Measurements from ENCODE around the gene ZC3H10.
"Not testable (repeated sequence)": the region's sequence is repeated elsewhere in the genome, so short reads cannot be mapped to it uniquely, and the experiment has no call there.

Gene ZC3H10

DNA sequence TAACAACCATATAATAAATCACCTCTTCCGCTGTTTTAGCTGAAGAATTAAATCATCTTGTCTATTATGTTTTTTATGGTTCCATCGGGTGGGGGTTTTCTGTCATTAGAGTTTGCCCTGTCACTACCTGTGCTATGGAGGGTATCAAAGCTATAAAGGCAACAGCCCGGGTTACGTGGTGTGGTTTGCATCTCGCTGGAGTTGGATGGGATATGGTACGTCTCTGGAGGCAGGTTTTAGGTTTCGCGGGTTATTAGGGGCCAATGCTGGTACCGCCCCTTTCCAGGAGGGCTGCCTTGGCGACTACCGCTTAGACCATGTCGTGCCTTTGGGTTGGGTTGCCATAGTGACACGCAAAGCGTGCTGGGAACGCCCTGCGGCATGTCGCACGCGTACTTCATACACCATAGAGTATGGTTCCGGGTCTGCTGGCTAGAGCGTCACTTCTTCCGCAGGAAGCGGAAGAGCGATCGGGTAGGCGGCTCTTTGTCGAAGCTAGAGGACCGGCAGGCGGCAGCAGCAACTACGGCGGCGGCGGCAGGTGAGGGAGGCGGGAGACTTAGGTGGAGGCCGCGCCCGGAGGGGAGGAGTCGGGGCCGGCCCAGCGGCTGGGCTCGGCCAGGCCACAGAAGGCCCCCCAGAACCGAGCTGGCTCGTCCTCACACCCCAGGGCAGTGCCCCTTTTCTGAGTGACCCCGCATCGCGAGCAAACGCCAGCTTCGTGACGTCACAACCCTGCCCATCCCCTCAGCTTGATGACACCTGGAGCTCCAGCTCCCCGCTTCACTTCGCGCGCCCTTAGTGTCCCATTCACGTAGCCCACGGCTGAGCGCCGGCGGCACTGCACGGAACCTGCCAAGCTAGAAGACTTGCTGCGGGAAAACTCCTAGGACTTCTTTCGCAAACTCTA, at the start of gene ZC3H10:
TSS of gene ZC3H10 (plus strand) at position 489 of the 910 bp plus-strand sequence. CDS start 2,297 bp downstream, outside the sequence.
- DNase-seq, result peak; percentile 99

- DNase-seq, result no peak
Observed at GRCh38 chr12:56071648-56072047, 46.4 kb upstream of the ZC3H10 start.

- DNase-seq, result no peak
Observed at GRCh38 chr12:56074396-56074795, 43.7 kb upstream of the ZC3H10 start.

DNA sequence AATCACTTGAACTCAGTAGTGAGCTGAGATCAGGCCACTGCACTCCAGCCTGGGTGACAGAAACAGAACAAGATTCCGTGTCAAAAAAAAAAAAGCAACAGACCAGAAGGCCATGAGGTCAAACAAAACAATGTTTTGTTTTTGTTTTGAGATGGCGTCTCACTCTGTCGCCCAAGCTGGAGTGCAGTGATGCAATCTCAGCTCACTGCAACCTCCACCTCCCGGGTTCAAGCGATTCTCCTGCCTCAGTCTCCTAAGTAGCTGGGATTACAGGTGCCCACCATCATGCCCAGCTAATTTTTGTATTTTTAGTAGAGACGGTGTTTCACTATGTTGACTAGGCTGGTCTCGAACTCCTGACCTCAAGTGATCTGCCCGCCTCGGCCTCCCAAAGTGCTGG, 40.1 kb upstream of the ZC3H10 start:
- DNase-seq, result not testable (repeated sequence)

DNA sequence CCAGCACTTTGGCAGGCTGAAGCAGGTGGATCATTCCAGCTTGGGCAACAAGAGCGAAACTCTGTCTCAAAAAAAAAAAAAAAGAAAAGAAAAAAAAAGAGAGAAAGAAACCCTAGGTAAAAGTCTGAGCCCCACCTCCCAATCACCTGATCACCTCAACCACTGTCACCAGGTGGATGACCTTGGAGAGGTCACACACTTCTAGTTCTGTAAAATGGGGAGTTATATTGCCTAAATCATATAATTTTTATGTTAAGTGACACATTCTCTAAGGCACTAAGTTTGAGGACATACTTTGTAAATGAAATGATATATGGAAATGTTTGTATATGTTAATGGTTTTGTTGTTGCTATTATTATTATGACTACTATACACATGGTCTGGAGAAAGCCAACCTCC, 39.6 kb upstream of the ZC3H10 start:
- no peak for DNase-seq

GRCh38 chr12:56078931-56079722, 38.9 kb upstream of the ZC3H10 start:
- peak; percentile 64 for DNase-seq

GRCh38 chr12:56079723-56080555, 38.1 kb upstream of the ZC3H10 start, which contains the start of gene ERBB3:
Gene ERBB3 (plus strand): TSS chr12:56080165. CDS start chr12:56080301, 136 bp downstream.
- DNase-seq, result peak; percentile 58

DNA sequence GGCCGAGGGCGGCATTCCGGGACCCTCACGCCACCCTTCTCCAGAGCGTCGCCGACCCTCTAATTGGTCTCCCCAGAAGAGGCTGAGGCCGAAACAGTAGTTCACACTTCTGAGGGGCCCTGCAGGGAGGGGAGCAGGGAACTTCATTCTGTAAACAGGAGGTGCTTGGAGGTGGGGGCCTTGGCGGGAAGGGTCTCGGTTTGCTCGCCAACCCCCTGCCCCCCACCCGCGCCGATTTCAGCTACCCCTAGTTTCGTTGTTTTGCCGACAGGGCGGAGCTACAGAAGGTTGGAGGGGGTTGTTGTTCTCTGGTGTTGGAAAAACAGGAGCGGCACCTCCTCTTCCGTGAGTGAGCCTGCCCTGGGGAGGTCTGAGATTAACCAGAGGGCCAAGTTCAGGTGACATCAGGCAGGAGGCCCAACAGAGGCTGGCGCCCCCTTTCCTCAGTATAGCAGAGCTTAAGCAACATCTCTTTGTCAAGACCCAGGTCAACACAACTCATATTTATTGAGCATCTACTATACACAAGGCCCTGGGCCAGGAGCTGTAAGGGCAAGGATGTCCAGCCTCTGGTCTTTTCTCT, 37.4 kb upstream of the ZC3H10 start:
- DNase-seq, result no peak

DNA sequence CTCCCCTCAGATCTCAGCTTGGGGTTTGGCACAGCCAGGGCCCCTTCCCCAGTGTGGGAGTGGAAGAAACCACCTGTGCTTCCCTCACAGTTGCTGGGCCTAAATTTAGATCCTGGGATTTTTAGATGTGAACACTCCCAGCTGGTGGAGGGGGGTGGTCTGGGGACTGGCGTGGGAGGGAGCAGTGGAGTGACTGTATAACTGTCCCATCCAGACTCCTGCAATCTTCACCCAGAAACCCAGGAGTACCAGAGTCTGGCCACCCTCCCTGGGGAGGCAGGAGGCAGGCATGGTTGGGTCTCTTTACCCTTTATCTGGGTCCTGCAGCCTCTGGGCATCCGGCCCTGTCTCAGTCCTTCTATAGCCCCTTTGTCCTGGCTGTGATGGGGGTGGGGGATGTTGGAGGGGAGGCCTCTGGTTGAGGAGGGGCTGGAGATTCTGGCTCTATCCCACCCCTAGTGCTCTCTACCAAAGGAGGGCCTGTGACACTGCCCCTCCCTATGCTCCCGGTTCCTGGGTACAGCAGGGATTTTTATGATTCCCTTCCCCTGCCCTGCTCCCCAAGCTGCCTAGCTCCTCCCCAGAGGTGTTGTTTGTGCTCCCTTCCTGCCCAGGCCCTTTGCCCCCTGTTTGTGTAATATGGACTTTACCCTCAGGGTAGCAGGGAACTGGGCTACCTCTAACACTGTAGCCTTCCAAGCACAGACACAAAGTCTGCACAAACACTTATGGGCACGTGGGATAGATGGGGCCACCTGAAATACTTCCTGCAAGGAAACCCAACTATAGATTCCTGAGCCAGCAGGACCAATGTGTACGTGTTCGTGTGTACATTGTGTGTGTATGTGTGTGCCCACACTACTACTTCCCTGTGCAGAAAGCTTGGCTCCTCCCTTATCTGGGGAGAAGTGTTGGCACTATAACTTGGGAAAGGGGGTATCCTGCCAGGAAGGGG, 36.4 kb upstream of the ZC3H10 start:
- DNase-seq, result no peak

GRCh38 chr12:56082382-56082781, 35.7 kb upstream of the ZC3H10 start:
- no peak for DNase-seq

DNA sequence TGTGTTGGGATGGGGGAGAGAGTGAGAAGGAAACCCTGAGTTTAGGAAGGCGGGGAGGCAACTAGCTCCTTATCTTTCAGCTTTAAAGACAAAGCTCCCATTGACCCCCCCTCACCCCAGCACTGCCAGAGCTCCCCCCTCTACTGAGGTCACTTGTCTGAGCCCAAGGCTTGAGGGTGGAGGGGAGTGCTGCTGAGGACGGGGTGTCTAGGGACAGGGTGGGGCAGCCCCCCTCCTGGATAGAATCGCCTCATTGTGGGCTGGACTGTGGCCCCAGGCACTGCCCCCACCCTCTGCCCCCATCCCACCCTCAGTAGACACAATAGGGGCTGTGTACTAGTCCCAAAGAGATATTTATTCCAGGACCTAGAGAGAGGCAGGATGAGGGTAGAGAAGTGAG, 35.1 kb upstream of the ZC3H10 start:
- DNase-seq, result no peak

DNA sequence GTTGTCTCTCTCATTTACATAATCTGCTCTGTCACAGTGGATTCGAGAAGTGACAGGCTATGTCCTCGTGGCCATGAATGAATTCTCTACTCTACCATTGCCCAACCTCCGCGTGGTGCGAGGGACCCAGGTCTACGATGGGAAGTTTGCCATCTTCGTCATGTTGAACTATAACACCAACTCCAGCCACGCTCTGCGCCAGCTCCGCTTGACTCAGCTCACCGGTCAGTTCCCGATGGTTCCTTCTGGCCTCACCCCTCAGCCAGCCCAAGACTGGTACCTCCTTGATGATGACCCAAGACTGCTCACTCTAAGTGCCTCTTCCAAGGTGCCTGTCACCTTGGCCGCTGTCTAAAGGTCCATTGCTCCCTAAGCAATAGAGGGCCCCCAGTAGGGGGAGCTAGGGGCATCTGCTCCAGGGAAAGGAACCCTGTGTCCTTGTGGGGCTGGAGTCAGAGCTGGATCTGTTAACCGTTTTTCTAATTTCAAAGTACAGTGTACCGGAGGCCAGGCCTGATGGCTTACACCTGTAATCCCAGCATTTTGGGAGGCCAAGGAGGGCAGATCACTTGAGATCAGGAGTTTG, 33.0 kb upstream of the ZC3H10 start:
- DNase-seq, result peak; percentile 65

DNA sequence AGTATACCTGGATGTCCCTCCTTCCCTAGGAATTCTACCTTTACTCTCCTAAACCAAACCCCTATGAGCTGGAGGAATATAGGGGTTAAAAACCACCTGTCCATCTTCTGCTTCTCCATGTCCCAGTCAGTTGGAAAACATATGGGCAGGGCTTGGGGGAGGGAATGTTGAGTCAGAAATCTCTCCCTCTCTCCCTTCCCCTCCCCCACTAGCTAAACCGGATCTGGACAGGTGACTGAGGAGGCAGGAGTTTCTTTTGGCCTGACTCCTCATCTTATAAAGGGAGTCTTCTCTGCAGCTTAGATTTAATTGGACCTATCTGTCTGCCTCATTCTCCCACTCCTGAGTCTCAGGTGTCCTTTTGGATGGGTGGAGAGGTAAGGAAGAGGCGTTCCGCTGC, 32.0 kb upstream of the ZC3H10 start:
- DNase-seq, result no peak

DNA sequence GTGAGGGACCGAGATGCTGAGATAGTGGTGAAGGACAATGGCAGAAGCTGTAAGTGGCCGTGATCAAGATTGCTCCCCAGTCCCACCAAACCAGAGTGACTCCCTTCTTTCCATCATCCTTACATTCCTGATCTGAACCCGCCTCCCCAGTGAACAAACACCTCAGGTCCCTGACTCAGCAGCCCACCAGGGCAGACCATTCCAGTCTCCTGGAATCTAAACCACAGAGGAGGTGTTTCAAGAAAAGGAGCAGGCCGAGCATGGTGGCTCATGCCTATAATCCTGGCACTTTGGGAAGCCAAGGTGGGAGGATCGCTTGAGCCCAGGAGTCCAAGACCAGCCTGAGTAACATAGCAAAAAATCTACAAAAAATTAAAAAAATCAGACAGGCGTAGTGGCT, 31.5 kb upstream of the ZC3H10 start:
- DNase-seq, result no peak

DNA sequence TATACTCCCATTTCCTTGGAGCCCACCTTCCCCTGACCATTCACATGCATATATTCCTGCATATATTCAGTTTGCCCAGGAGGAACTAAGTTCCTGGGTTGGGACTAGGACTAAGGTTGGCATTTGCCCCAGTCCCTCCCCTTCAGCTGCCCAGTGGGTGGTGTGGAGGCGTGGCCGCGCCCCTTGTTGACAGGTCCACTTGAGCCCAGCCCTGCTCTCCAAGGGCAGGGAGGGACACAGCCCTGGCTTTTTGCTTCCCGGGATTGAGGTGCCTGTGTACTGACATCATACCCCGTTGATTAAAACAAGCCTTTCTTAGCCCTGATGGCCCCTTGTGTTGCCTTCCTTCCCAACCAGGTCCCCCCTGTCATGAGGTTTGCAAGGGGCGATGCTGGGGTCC, 30.8 kb upstream of the ZC3H10 start:
- no peak for DNase-seq

GRCh38 chr12:56097738-56098137, 20.3 kb upstream of the ZC3H10 start:
- DNase-seq, result no peak

- DNase-seq, result no peak
Observed at GRCh38 chr12:56098592-56098991, 19.5 kb upstream of the ZC3H10 start.

DNA sequence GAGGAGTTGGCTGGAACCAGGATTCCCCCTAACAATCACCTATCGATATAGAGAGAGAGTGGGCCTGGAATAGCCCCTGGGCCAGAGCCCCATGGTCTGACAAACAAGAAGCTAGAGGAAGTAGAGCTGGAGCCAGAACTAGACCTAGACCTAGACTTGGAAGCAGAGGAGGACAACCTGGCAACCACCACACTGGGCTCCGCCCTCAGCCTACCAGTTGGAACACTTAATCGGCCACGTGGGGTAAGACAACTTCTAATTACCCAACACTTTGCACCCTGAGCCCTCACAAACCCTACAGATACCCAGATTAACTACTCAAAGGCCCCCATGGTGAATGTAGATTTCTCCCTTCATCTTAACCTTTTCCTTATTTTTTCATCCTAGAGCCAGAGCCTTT, 18.3 kb upstream of the ZC3H10 start:
- no peak for DNase-seq

DNA sequence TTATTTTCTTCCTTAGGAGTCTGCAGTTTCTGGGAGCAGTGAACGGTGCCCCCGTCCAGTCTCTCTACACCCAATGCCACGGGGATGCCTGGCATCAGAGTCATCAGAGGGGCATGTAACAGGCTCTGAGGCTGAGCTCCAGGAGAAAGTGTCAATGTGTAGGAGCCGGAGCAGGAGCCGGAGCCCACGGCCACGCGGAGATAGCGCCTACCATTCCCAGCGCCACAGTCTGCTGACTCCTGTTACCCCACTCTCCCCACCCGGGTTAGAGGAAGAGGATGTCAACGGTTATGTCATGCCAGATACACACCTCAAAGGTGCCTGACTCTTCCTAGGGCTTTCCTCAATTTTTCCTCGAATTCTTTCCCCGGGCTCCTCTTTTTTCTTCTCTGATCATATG, 17.0 kb upstream of the ZC3H10 start:
- DNase-seq, result no peak

DNA sequence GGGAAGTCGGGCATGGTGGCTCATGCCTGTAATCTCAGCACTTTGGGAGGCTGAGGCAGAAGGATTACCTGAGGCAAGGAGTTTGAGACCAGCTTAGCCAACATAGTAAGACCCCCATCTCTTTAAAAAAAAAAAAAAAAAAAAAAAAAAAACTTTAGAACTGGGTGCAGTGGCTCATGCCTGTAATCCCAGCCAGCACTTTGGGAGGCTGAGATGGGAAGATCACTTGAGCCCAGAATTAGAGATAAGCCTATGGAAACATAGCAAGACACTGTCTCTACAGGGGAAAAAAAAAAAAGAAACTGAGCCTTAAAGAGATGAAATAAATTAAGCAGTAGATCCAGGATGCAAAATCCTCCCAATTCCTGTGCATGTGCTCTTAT, 15.4 kb upstream of the ZC3H10 start:
- no peak for DNase-seq
